ENCODE measurements around the gene ADAM17.

GRCh38 chr2:9451231-9451630, 104.4 kb downstream of the ADAM17 start:
- TF ChIP-seq POLR2AphosphoS5 (IDR thresholded peaks at IDR 0.05) (no peak), CTCF (IDR thresholded peaks at IDR 0.05) (no peak), EP300 (IDR thresholded peaks at IDR 0.05) (no peak)
